Astrocyte (in vitro differentiated cells and primary cell): Measurements from ENCODE around the gene HOXD13. TPM values are rescaled to one million over a fixed set of nuclear protein-coding genes. Genes with fewer than 3 reads are reported as not detected.

Experiments used
- DNase-seq: peaks from one replicate; pipeline ENCODE4 v3.0.0-alpha.2; 2010; ENCODE audit warnings: low read depth
- FAIRE-seq: peaks from 2 replicates; lab custom pipeline; 2011; peaks lifted over from hg19 to GRCh38; lab: Jason Lieb, UNC
- H2AFZ ChIP-seq: 2 replicates; pipeline ENCODE4 v1.6.0; 2012; ENCODE audit warnings: low read depth, low read length, inconsistent platforms
- H3K27ac ChIP-seq: 2 replicates; pipeline ENCODE4 v1.5.1; 2011; ENCODE audit warnings: low read depth, low read length, inconsistent platforms
- H3K27me3 ChIP-seq: 2 replicates; pipeline ENCODE4 v1.6.0; 2011; ENCODE audit warnings: low read length, inconsistent platforms; ENCODE audit not compliant: insufficient read depth
- H3K36me3 ChIP-seq: 2 replicates; pipeline ENCODE4 v1.5.1; 2011; ENCODE audit warnings: low read length, inconsistent platforms; ENCODE audit not compliant: insufficient read depth
- H3K4me1 ChIP-seq: 2 replicates; pipeline ENCODE4 v1.5.1; 2011; ENCODE audit warnings: low read length, inconsistent platforms; ENCODE audit not compliant: insufficient read depth
- H3K4me2 ChIP-seq: 2 replicates; pipeline ENCODE4 v1.6.0; 2012; ENCODE audit warnings: low read length, inconsistent platforms
- H3K4me3 ChIP-seq: 2 replicates; pipeline ENCODE4 v1.5.1; 2011; ENCODE audit warnings: low read depth, mild to moderate bottlenecking, low read length, inconsistent platforms; ENCODE audit not compliant: insufficient read depth
- H3K79me2 ChIP-seq: 2 replicates; pipeline ENCODE4 v1.6.0; 2012; ENCODE audit warnings: mild to moderate bottlenecking, low read length, inconsistent platforms; ENCODE audit not compliant: insufficient read depth
- H3K9ac ChIP-seq: 2 replicates; pipeline ENCODE4 v1.6.0; 2012; ENCODE audit warnings: mild to moderate bottlenecking, low read length, inconsistent platforms
- H3K9me3 ChIP-seq: 2 replicates; pipeline ENCODE4 v1.5.1; 2012; ENCODE audit warnings: low read depth, mild to moderate bottlenecking, low read length, inconsistent platforms; ENCODE audit not compliant: insufficient read depth
- H4K20me1 ChIP-seq: 2 replicates; pipeline ENCODE4 v1.6.0; 2012; ENCODE audit warnings: low read length, inconsistent platforms; ENCODE audit not compliant: insufficient read depth
- H3K27ac Mint-ChIP-seq: one replicate; pipeline ENCODE4 v1.8.0; 2021; ENCODE audit warnings: mild to moderate bottlenecking, mixed read lengths; ENCODE audit not compliant: unreplicated experiment
- H3K27me3 Mint-ChIP-seq: one replicate; pipeline ENCODE4 v1.8.0; 2021; ENCODE audit warnings: low read depth, mixed read lengths; ENCODE audit not compliant: unreplicated experiment
- H3K36me3 Mint-ChIP-seq: one replicate; pipeline ENCODE4 v1.8.0; 2021; ENCODE audit warnings: low read depth, mixed read lengths; ENCODE audit not compliant: unreplicated experiment
- H3K4me1 Mint-ChIP-seq: one replicate; pipeline ENCODE4 v1.8.0; 2021; ENCODE audit warnings: low read depth, mixed read lengths; ENCODE audit not compliant: unreplicated experiment
- H3K4me3 Mint-ChIP-seq: one replicate; pipeline ENCODE4 v1.8.0; 2021; ENCODE audit warnings: mild to moderate bottlenecking, moderate library complexity, mixed read lengths; ENCODE audit not compliant: unreplicated experiment
- H3K9me3 Mint-ChIP-seq: one replicate; pipeline ENCODE4 v1.8.0; 2021; ENCODE audit warnings: mild to moderate bottlenecking, mixed read lengths; ENCODE audit not compliant: unreplicated experiment
- EZH2 ChIP-seq: IDR thresholded peaks from 2 replicates; pipeline ENCODE4 v1.6.1; 2012; ENCODE audit warnings: mild to moderate bottlenecking, low read length, inconsistent platforms; ENCODE audit not compliant: insufficient read depth
- total RNA-seq: library from RNA; stranded (reverse); gene quantifications from 2 replicates; pipeline ENCODE4 v1.2.1, GENCODE V29; 2021
- TF ChIP-seq, protein P1 (sequence below): IDR thresholded peaks from 2 replicates; pipeline ENCODE4 v1.5.1; 2011; ENCODE audit warnings: low read depth, mild to moderate bottlenecking, inconsistent platforms, low read length, moderate library complexity; ENCODE audit not compliant: insufficient read depth

HOXD13 gene
- total RNA-seq, 1 donor from 2014 or later = not detected

DNA sequence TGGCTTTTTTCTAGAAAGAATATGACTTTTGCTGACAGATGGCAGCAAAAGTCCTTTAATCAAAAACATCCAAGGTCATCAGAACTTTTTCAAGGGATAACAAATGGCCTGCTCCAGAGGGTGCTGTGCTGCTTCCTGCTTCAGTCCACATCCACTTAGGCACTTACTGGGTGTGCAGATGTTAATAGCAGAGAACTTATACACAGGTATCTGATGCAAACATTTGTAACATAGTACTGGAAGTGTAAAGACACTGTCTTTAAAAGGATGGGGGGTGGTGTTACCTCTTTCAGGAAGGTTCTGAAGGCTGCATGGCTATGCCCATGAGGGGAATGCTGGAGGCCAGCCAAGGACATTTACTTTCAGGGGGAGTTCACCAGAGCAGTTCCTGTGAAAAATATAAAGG, 42.5 kb downstream of the HOXD13 start:
- Histone ChIP-seq H3K4me2 (no peak overlapping the region), H3K9ac (no peak overlapping the region), H4K20me1 (no peaks in the 10 kb centered on the region), H3K4me1 (no peaks in the 10 kb centered on the region), H3K36me3 (no peaks in the 10 kb centered on the region), H3K4me3 (no peak overlapping the region), H3K27me3 (peaks cover 95% of the 10 kb centered on the region), H2AFZ (no peak overlapping the region), H3K9me3 (peaks cover 6% of the 10 kb centered on the region), H3K27ac (no peak overlapping the region), H3K79me2 (no peaks in the 10 kb centered on the region)
- DNase-seq = no peak
- no peak overlapping the region for H3K4me3 Mint-ChIP-seq
- no peaks in the 10 kb centered on the region for H3K4me1 Mint-ChIP-seq
- H3K27ac Mint-ChIP-seq = no peak overlapping the region
- TF ChIP-seq EZH2 = no peak
- TF ChIP-seq, protein P1, sequence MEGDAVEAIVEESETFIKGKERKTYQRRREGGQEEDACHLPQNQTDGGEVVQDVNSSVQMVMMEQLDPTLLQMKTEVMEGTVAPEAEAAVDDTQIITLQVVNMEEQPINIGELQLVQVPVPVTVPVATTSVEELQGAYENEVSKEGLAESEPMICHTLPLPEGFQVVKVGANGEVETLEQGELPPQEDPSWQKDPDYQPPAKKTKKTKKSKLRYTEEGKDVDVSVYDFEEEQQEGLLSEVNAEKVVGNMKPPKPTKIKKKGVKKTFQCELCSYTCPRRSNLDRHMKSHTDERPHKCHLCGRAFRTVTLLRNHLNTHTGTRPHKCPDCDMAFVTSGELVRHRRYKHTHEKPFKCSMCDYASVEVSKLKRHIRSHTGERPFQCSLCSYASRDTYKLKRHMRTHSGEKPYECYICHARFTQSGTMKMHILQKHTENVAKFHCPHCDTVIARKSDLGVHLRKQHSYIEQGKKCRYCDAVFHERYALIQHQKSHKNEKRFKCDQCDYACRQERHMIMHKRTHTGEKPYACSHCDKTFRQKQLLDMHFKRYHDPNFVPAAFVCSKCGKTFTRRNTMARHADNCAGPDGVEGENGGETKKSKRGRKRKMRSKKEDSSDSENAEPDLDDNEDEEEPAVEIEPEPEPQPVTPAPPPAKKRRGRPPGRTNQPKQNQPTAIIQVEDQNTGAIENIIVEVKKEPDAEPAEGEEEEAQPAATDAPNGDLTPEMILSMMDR = no peak
- peaks cover 37% of the 10 kb centered on the region for H3K9me3 Mint-ChIP-seq
- FAIRE-seq = no peak
- H3K27me3 Mint-ChIP-seq = peaks cover 91% of the 10 kb centered on the region
- H3K36me3 Mint-ChIP-seq = no peaks in the 10 kb centered on the region

DNA sequence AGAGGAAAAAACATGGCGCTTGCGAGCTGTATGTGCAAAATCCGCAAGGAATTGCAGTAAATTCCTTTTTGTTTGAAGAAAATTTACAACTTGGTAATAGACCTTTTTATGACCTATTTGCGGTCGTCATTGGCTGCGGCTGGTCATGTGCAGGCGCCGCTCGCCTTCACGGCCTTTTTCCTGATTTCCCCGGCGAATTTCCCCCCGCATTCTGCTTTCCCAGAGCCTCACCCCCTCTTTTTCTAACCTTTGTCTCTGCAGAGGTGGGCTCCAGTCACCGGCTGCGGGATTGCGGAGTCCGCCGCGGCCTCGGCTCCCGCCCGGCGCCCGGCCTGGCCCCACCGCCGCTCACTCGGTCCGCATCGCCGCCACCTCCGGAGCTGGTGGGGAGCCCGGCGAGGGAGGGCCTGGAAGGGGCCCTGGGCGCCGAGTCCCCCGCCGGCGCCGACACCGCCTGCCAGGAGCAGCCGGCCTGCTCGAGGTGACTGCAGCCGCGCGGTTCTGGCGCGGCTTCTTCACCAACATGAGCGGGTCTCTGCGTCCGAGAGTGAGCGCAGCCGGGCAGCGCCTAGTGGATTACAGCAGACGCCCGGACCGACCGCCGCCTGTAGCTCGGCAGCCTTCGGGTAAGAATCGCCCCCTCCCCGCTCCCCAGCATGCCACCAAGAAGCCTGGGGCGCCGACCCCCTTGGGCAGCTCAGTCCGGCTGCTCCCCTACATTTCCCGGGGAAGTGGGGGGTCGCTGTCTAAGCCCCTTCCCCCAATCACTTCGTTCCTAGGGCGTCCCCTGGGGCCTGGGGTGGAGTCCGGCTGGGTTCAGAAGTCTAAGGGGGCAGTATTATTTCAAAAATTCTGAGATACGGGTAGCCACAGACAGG, 44.1 kb downstream of the HOXD13 start:
- H3K27me3 ChIP-seq = peaks cover 95% of the 10 kb centered on the region
- TF ChIP-seq, protein P1 = no peak
- peak; percentile 79 for TF ChIP-seq EZH2
- H3K27me3 Mint-ChIP-seq = peaks cover 92% of the 10 kb centered on the region

DNA sequence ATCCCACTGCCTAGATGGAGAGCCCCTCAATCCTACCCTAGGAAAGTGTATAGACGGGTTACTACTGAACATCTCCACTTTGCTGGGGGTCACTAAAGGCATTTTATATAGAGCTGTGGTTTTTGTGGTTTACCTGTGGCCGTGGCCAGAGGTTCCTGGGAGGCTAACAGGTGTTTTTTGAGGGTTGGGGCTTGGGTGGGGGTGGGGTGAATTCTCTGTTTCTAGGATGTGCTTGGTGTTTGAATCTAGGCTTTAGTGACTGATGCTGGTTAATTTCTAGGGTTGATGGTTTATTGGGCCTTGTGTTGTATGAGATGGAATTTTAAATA, 44.7 kb downstream of the HOXD13 start:
- Histone ChIP-seq H3K27ac (no peak overlapping the region), H3K9ac (no peak overlapping the region), H3K4me3 (peak overlapping the region; percentile 31), H3K79me2 (no peaks in the 10 kb centered on the region), H2AFZ (no peak overlapping the region), H3K27me3 (peaks cover 90% of the 10 kb centered on the region), H3K4me1 (peaks cover 8% of the 10 kb centered on the region), H3K4me2 (peak overlapping the region; percentile 76), H4K20me1 (no peaks in the 10 kb centered on the region), H3K9me3 (peaks cover 6% of the 10 kb centered on the region), H3K36me3 (no peaks in the 10 kb centered on the region)
- Mint-ChIP-seq H3K36me3 (peaks cover 2% of the 10 kb centered on the region), H3K4me3 (peak overlapping the region; percentile 62), H3K4me1 (no peaks in the 10 kb centered on the region), H3K27me3 (peaks cover 92% of the 10 kb centered on the region), H3K9me3 (peaks cover 39% of the 10 kb centered on the region), H3K27ac (no peak overlapping the region)
- FAIRE-seq (no peak), DNase-seq (no peak)
- TF ChIP-seq, protein P1 = no peak
- TF ChIP-seq EZH2 = no peak

More for the DNA sequence above, 44.1 kb downstream of the HOXD13 start:
- Mint-ChIP-seq H3K27ac (no peak overlapping the region), H3K36me3 (peaks cover 2% of the 10 kb centered on the region), H3K4me3 (peak overlapping the region; percentile 82), H3K4me1 (no peaks in the 10 kb centered on the region), H3K9me3 (peaks cover 40% of the 10 kb centered on the region)
- Histone ChIP-seq H3K9me3 (peaks cover 6% of the 10 kb centered on the region), H4K20me1 (no peaks in the 10 kb centered on the region), H3K27ac (no peak overlapping the region), H3K4me3 (peak overlapping the region; percentile 31), H2AFZ (peak overlapping the region; percentile 59), H3K4me1 (peaks cover 8% of the 10 kb centered on the region), H3K4me2 (peak overlapping the region; percentile 76), H3K79me2 (no peaks in the 10 kb centered on the region), H3K36me3 (no peaks in the 10 kb centered on the region), H3K9ac (no peak overlapping the region)
- FAIRE-seq (no peak), DNase-seq (no peak)
